ENCODE data around the gene CPNE2. TPM values are rescaled to one million over a fixed set of nuclear protein-coding genes. Genes with fewer than 3 reads are reported as not detected.

The CPNE2 gene
- total RNA-seq, 4 donors from 2014 or later = 25.1 to 41.4 (median 40.6) TPM

GRCh38 chr16:57196286-57196685, 103.9 kb downstream of the CPNE2 start:
- peaks cover 4 to 6% of the 10 kb centered on the region in 2 donors for H3K4me1 ChIP-seq
- no peaks in the 10 kb centered on the region for H3K36me3 ChIP-seq
- no peaks in the 10 kb centered on the region for H3K9me3 ChIP-seq
- TF ChIP-seq POLR2A (IDR thresholded peaks at IDR 0.05) = no peak
- no peak for TF ChIP-seq CTCF (IDR thresholded peaks at IDR 0.05)
- intact Hi-C loops (cut with DNase I; ENCODE audit: low total_unique reads) = no loop called here
- H3K27me3 ChIP-seq = no peaks in the 10 kb centered on the region
- peak overlapping the region in 1 of 2 donors; percentile 19 for H3K27ac ChIP-seq
- H3K4me3 ChIP-seq = no peak overlapping the region
- no peak for DNase-seq

GRCh38 chr16:57196753-57197152, 104.4 kb downstream of the CPNE2 start:
- Histone ChIP-seq H3K9me3 (no peaks in the 10 kb centered on the region), H3K27ac (no peak overlapping the region), H3K27me3 (no peaks in the 10 kb centered on the region), H3K36me3 (no peaks in the 10 kb centered on the region), H3K4me3 (no peak overlapping the region), H3K4me1 (peaks cover 0 to 6% of the 10 kb centered on the region in 2 donors)
- no peak for DNase-seq
- TF ChIP-seq CTCF (IDR thresholded peaks at IDR 0.05) (no peak), POLR2A (IDR thresholded peaks at IDR 0.05) (no peak)
- intact Hi-C loops (cut with DNase I; ENCODE audit: low total_unique reads) = no loop called here

Other genes with a start within 250 kb of the CPNE2 start
- gene SLC12A3, start 227.4 kb upstream of the CPNE2 start, total RNA-seq = under 1 TPM in 1 of 4 donors, not detected in 3; 0.14 TPM
- 100 to 1,000 TPM in 3 of 4 donors, 10 to 100 TPM in 1; 51.5 to 136 (median 112) TPM for gene HERPUD1, start 160.4 kb upstream of the CPNE2 start, total RNA-seq
- gene CETP, start 130.6 kb upstream of the CPNE2 start, total RNA-seq = 1 to 10 TPM in 1 of 4 donors, under 1 TPM in 1, not detected in 2; 0.58 to 2.8 TPM
- gene NLRC5, start 103.0 kb upstream of the CPNE2 start, total RNA-seq = 10 to 100 TPM; 14.9 to 77.0 (median 23.9) TPM
- 100 to 1,000 TPM in 1 of 4 donors, 10 to 100 TPM in 3; 45.3 to 323 (median 75.1) TPM for gene PSME3IP1, start 93.5 kb downstream of the CPNE2 start, total RNA-seq
- 10 to 100 TPM; 27.9 to 77.7 (median 53.2) TPM for gene RSPRY1, start 93.7 kb downstream of the CPNE2 start, total RNA-seq
- 100 to 1,000 TPM in 1 of 4 donors, 10 to 100 TPM in 3; 40.9 to 110 (median 57.8) TPM for gene ARL2BP, start 152.7 kb downstream of the CPNE2 start, total RNA-seq
- gene PLLP, start 192.1 kb downstream of the CPNE2 start, total RNA-seq = 10 to 100 TPM in 1 of 4 donors, 1 to 10 TPM in 2, not detected in 1; 2.6 to 19.1 (median 6.2) TPM

Measured in uterus (tissue), 4 donors.